Osteocyte (in vitro differentiated cells): ENCODE data around the gene SNAP23. TPM values are rescaled to one million over a fixed set of nuclear protein-coding genes. Genes with fewer than 3 reads are reported as not detected.

Source experiments
- DNase-seq: peaks from one replicate; pipeline ENCODE4 v3.0.0; 2021; ENCODE audit warnings: mixed read lengths; ENCODE audit not compliant: unreplicated experiment; ENCODE audit errors: extremely low spot score
- H3K27ac Mint-ChIP-seq: one replicate; pipeline ENCODE4 v1.8.0; 2021; ENCODE audit warnings: mild to moderate bottlenecking, mixed read lengths; ENCODE audit not compliant: unreplicated experiment
- H3K27me3 Mint-ChIP-seq: one replicate; pipeline ENCODE4 v1.8.0; 2021; ENCODE audit warnings: mixed read lengths; ENCODE audit not compliant: unreplicated experiment
- H3K36me3 Mint-ChIP-seq: one replicate; pipeline ENCODE4 v1.8.0; 2021; ENCODE audit warnings: mixed read lengths; ENCODE audit not compliant: unreplicated experiment
- H3K4me1 Mint-ChIP-seq: one replicate; pipeline ENCODE4 v1.8.0; 2021; ENCODE audit warnings: mixed read lengths; ENCODE audit not compliant: unreplicated experiment
- H3K4me3 Mint-ChIP-seq: one replicate; pipeline ENCODE4 v1.8.0; 2021; ENCODE audit warnings: mild to moderate bottlenecking, moderate library complexity, mixed read lengths; ENCODE audit not compliant: unreplicated experiment
- H3K9me3 Mint-ChIP-seq: one replicate; pipeline ENCODE4 v1.8.0; 2021; ENCODE audit warnings: mixed read lengths; ENCODE audit not compliant: unreplicated experiment
- total RNA-seq: library from RNA; stranded (reverse); gene quantifications from 2 replicates; pipeline ENCODE4 v1.2.1, GENCODE V29; 2021
- TF ChIP-seq, protein P1 (sequence below): fragments of 200-600 bp; sonication (generic); IDR thresholded peaks from 2 replicates; pipeline ENCODE4 v1.5.0; 2021; ENCODE audit warnings: antibody characterized with exemption, mild to moderate bottlenecking, moderate library complexity

The SNAP23 gene
- total RNA-seq, 1 donor from 2014 or later, result 72.7 TPM

DNA sequence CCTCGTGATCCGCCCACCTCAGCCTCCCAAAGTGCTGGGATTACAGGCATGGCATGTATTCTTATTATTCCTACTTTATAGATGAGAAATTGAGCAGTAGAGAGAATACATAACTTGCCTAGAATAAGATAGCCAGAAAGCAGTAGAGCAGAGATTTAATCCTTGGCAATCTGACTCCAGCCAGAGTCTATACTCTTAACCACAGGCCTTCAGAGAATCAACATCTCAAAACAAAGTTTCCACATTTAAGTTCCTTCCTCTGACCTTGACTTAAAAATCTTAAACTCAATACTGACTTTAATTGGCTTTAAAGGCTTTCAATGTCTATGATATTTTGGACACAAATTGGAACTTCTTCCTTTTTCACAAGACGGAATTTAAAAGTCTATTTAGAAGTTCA lies 41.6 kb upstream of the SNAP23 start:
- Mint-ChIP-seq H3K9me3 (no peaks in the 10 kb centered on the region), H3K4me3 (no peak overlapping the region), H3K4me1 (peaks cover 46% of the 10 kb centered on the region), H3K36me3 (peaks cover 30% of the 10 kb centered on the region), H3K27ac (no peak overlapping the region), H3K27me3 (no peaks in the 10 kb centered on the region)
- DNase-seq, result no peak
- TF ChIP-seq, protein P1, sequence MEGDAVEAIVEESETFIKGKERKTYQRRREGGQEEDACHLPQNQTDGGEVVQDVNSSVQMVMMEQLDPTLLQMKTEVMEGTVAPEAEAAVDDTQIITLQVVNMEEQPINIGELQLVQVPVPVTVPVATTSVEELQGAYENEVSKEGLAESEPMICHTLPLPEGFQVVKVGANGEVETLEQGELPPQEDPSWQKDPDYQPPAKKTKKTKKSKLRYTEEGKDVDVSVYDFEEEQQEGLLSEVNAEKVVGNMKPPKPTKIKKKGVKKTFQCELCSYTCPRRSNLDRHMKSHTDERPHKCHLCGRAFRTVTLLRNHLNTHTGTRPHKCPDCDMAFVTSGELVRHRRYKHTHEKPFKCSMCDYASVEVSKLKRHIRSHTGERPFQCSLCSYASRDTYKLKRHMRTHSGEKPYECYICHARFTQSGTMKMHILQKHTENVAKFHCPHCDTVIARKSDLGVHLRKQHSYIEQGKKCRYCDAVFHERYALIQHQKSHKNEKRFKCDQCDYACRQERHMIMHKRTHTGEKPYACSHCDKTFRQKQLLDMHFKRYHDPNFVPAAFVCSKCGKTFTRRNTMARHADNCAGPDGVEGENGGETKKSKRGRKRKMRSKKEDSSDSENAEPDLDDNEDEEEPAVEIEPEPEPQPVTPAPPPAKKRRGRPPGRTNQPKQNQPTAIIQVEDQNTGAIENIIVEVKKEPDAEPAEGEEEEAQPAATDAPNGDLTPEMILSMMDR, result no peak

DNA sequence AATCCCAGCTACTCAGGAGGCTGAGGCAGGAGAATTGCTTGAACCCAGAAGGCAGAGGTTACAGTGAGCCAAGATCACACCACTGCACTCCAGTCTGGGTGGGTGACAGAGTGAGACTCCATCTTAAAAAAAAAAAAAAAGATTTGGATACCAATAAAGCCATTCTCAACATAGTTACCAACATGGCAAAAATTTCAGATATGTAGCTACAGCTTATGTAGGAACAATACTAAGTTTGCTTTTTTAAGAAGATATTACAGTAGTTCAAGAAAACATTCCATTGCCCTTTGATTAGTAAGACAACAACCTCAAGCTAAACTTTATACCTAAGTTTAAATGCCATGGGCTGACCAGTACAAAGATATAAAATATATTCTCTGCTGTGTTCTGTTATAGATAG lies 38.9 kb upstream of the SNAP23 start:
- DNase-seq, result no peak
- Mint-ChIP-seq H3K27me3 (no peaks in the 10 kb centered on the region), H3K27ac (peak overlapping the region; percentile 99), H3K9me3 (no peaks in the 10 kb centered on the region), H3K4me1 (peaks cover 60% of the 10 kb centered on the region), H3K36me3 (peaks cover 9% of the 10 kb centered on the region), H3K4me3 (peak overlapping the region; percentile 72)
- TF ChIP-seq, protein P1, result no peak

DNA sequence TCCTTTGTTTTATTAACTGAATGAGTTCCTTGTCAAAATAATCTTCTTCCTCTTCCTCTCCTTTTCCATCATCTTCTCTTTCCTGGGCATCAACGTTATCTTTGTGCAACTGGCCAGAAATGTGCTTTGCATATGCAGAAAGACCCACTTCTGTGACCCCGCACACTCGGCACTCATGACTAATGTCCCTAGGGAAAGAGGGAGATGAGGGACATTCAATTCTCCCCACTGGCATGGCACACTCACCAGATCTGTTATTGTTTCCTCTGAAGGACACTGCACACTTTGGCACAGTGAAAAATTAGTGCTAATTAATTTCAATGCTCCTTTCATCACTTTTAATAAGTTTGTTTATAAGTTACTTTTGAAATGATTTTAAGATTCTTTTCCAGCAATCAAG lies 38.5 kb upstream of the SNAP23 start:
- Mint-ChIP-seq H3K9me3 (no peaks in the 10 kb centered on the region), H3K4me1 (peaks cover 61% of the 10 kb centered on the region), H3K27me3 (no peaks in the 10 kb centered on the region), H3K27ac (peak overlapping the region; percentile 99), H3K36me3 (peaks cover 6% of the 10 kb centered on the region), H3K4me3 (peak overlapping the region; percentile 72)
- DNase-seq, result no peak
- TF ChIP-seq, protein P1, result no peak

DNA sequence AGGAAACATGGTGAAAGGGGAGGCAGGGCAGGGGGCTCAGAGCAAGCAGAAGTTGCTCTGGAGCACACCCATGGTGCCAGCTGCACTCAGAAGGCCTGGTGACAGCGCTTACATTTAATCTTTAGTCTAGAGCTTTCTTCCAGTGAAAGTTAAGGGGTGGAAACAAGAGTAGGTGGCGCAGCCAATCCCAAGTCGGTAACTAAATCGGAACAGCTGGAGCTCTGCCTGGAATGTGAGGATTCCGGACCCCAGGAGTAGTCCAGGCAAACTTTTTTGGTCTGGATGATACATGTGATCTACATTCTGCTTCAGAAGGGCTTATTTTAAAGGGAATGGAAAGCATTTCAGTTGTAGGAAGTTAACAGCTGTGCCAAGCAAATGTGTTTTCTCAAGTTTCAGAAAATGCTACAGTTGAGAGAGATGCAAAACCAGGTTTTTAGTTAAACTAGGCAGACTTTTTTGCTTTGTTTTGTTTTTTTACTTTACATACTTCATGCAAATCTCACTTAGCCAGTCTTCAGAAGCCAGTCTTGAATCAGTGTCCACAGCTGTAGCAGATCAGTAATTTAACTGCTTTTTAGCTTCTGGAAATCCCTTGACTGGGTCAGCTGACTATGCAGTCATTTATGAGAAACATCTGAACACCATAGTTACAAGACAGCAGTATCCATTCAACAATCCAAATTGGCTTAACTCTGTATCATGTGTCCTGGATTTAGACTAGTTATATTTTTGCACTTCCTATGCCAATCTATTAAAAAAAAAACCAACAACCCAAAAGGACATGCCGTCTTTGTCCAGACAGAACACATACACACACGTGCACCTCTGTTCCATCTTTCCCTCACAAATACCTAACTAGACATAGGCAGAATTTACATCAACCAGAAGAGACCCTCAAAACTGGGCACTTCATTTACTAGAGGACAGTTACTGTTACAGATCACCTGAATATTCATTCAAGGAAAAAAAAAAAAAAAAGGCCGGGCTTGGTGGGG lies 37.7 kb upstream of the SNAP23 start:
- peak; percentile 90 for DNase-seq
- Mint-ChIP-seq H3K27me3 (no peaks in the 10 kb centered on the region), H3K4me1 (peaks cover 61% of the 10 kb centered on the region), H3K27ac (peak overlapping the region; percentile 99), H3K4me3 (peak overlapping the region; percentile 72), H3K36me3 (peaks cover 6% of the 10 kb centered on the region), H3K9me3 (no peaks in the 10 kb centered on the region)
- TF ChIP-seq, protein P1, result no peak

DNA sequence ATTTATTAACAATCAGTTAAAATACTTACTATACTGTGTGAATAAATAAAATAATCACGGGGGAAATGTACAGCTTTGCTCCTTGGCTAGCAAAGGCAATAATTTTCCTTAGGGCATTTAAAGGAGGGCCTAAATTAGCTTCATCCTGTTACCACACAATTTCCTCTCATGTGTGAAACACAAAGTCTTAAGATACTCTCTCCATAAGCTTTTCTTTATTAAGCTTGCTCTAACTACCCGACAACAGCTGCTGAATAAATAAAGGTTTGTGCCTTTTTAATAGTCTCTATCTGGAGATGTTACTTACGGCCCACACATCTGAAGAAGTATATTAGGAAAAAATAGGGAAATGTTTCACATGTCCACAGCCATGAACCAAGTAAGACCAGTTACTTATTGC lies 34.2 kb upstream of the SNAP23 start:
- Mint-ChIP-seq H3K4me1 (peaks cover 40% of the 10 kb centered on the region), H3K4me3 (no peak overlapping the region), H3K27ac (peak overlapping the region; percentile 66), H3K27me3 (no peaks in the 10 kb centered on the region), H3K36me3 (peaks cover 6% of the 10 kb centered on the region), H3K9me3 (no peaks in the 10 kb centered on the region)
- TF ChIP-seq, protein P1, result no peak
- DNase-seq, result no peak
